Measurements from ENCODE around the gene MSI2. TPM values are rescaled to one million over a fixed set of nuclear protein-coding genes. Genes with fewer than 3 reads are reported as not detected.

The MSI2 gene
- total RNA-seq, 1 experiment from 2014 or later = 169 TPM

- peaks cover 92% of the 10 kb centered on the region for H3K4me1 ChIP-seq (ENCODE audit: low read length)
- H3K36me3 ChIP-seq (ENCODE audit: insufficient read depth, low read length) = no peaks in the 10 kb centered on the region
- H2AFZ ChIP-seq (ENCODE audit: low read length) = no peak overlapping the region
- H3K9me3 ChIP-seq (ENCODE audit: low read length) = no peaks in the 10 kb centered on the region
- DNase-seq = peak; percentile 71
- H4K20me1 ChIP-seq (ENCODE audit: insufficient read depth, low read depth, low read length) = no peaks in the 10 kb centered on the region
- peaks cover 90% of the 10 kb centered on the region for H3K79me2 ChIP-seq (ENCODE audit: low read length)
- peak overlapping the region; percentile 59 for H3K4me2 ChIP-seq (ENCODE audit: low read depth, low read length, poor library complexity, severe bottlenecking)
- peak overlapping the region; percentile 27 for H3K4me3 ChIP-seq (ENCODE audit: low read length)
- no peaks in the 10 kb centered on the region for H3K9me2 ChIP-seq (replicated peaks; ENCODE audit: insufficient read depth, low read length)
- H3K9ac ChIP-seq (ENCODE audit: low read length) = peak overlapping the region; percentile 56
- H3K27ac ChIP-seq (ENCODE audit: low read length) = peak overlapping the region; percentile 83
- no peaks in the 10 kb centered on the region for H3K27me3 ChIP-seq (ENCODE audit: low read length)
Observed at GRCh38 chr17:57466017-57466471, 209.7 kb downstream of the MSI2 start.

GRCh38 chr17:57466521-57466920 lies 210.2 kb downstream of the MSI2 start:
- peaks cover 92% of the 10 kb centered on the region for H3K4me1 ChIP-seq (ENCODE audit: low read length)

GRCh38 chr17:57467226-57467625 lies 210.9 kb downstream of the MSI2 start:
- no peaks in the 10 kb centered on the region for H3K27me3 ChIP-seq (ENCODE audit: low read length)
- H3K4me2 ChIP-seq (ENCODE audit: low read depth, low read length, poor library complexity, severe bottlenecking) = no peak overlapping the region
- no peak overlapping the region for H3K4me3 ChIP-seq (ENCODE audit: low read length)
- DNase-seq = no peak
- H4K20me1 ChIP-seq (ENCODE audit: insufficient read depth, low read depth, low read length) = no peaks in the 10 kb centered on the region
- H2AFZ ChIP-seq (ENCODE audit: low read length) = no peak overlapping the region
- H3K9me3 ChIP-seq (ENCODE audit: low read length) = no peaks in the 10 kb centered on the region
- H3K27ac ChIP-seq (ENCODE audit: low read length) = peak overlapping the region; percentile 83
- no peaks in the 10 kb centered on the region for H3K36me3 ChIP-seq (ENCODE audit: insufficient read depth, low read length)
- no peaks in the 10 kb centered on the region for H3K9me2 ChIP-seq (replicated peaks; ENCODE audit: insufficient read depth, low read length)
- peaks cover 92% of the 10 kb centered on the region for H3K4me1 ChIP-seq (ENCODE audit: low read length)
- peaks cover 89% of the 10 kb centered on the region for H3K79me2 ChIP-seq (ENCODE audit: low read length)
- H3K9ac ChIP-seq (ENCODE audit: low read length) = no peak overlapping the region

More at GRCh38 chr17:57466521-57466920, 210.2 kb downstream of the MSI2 start:
- H3K9me3 ChIP-seq (ENCODE audit: low read length) = no peaks in the 10 kb centered on the region
- no peak for DNase-seq
- no peak overlapping the region for H2AFZ ChIP-seq (ENCODE audit: low read length)
- H3K4me3 ChIP-seq (ENCODE audit: low read length) = no peak overlapping the region
- H3K36me3 ChIP-seq (ENCODE audit: insufficient read depth, low read length) = no peaks in the 10 kb centered on the region
- no peaks in the 10 kb centered on the region for H3K27me3 ChIP-seq (ENCODE audit: low read length)
- no peaks in the 10 kb centered on the region for H4K20me1 ChIP-seq (ENCODE audit: insufficient read depth, low read depth, low read length)
- peaks cover 89% of the 10 kb centered on the region for H3K79me2 ChIP-seq (ENCODE audit: low read length)
- peak overlapping the region; percentile 56 for H3K9ac ChIP-seq (ENCODE audit: low read length)
- no peaks in the 10 kb centered on the region for H3K9me2 ChIP-seq (replicated peaks; ENCODE audit: insufficient read depth, low read length)
- H3K27ac ChIP-seq (ENCODE audit: low read length) = peak overlapping the region; percentile 83
- peak overlapping the region; percentile 59 for H3K4me2 ChIP-seq (ENCODE audit: low read depth, low read length, poor library complexity, severe bottlenecking)

- Histone ChIP-seq H3K36me3 (ENCODE audit: insufficient read depth, low read length) (no peaks in the 10 kb centered on the region), H3K4me1 (ENCODE audit: low read length) (peaks cover 92% of the 10 kb centered on the region), H3K79me2 (ENCODE audit: low read length) (peaks cover 89% of the 10 kb centered on the region), H2AFZ (ENCODE audit: low read length) (no peak overlapping the region), H3K4me3 (ENCODE audit: low read length) (no peak overlapping the region), H4K20me1 (ENCODE audit: insufficient read depth, low read depth, low read length) (no peaks in the 10 kb centered on the region), H3K9me3 (ENCODE audit: low read length) (no peaks in the 10 kb centered on the region), H3K27ac (ENCODE audit: low read length) (peak overlapping the region; percentile 83), H3K9ac (ENCODE audit: low read length) (no peak overlapping the region), H3K9me2 (replicated peaks; ENCODE audit: insufficient read depth, low read length) (no peaks in the 10 kb centered on the region), H3K4me2 (ENCODE audit: low read depth, low read length, poor library complexity, severe bottlenecking) (no peak overlapping the region), H3K27me3 (ENCODE audit: low read length) (no peaks in the 10 kb centered on the region)
- no peak for DNase-seq
Observed at GRCh38 chr17:57467801-57468200, 211.5 kb downstream of the MSI2 start.

GRCh38 chr17:57468932-57469775 lies 212.8 kb downstream of the MSI2 start:
- Histone ChIP-seq H3K27me3 (ENCODE audit: low read length) (no peaks in the 10 kb centered on the region), H3K36me3 (ENCODE audit: insufficient read depth, low read length) (no peaks in the 10 kb centered on the region), H2AFZ (ENCODE audit: low read length) (no peak overlapping the region), H3K9me3 (ENCODE audit: low read length) (no peaks in the 10 kb centered on the region), H3K4me2 (ENCODE audit: low read depth, low read length, poor library complexity, severe bottlenecking) (no peak overlapping the region), H3K27ac (ENCODE audit: low read length) (peak overlapping the region; percentile 47), H3K9me2 (replicated peaks; ENCODE audit: insufficient read depth, low read length) (no peaks in the 10 kb centered on the region), H3K79me2 (ENCODE audit: low read length) (peaks cover 87% of the 10 kb centered on the region), H3K4me1 (ENCODE audit: low read length) (peaks cover 92% of the 10 kb centered on the region), H4K20me1 (ENCODE audit: insufficient read depth, low read depth, low read length) (no peaks in the 10 kb centered on the region), H3K4me3 (ENCODE audit: low read length) (no peak overlapping the region), H3K9ac (ENCODE audit: low read length) (no peak overlapping the region)
- no peak for DNase-seq

DNA sequence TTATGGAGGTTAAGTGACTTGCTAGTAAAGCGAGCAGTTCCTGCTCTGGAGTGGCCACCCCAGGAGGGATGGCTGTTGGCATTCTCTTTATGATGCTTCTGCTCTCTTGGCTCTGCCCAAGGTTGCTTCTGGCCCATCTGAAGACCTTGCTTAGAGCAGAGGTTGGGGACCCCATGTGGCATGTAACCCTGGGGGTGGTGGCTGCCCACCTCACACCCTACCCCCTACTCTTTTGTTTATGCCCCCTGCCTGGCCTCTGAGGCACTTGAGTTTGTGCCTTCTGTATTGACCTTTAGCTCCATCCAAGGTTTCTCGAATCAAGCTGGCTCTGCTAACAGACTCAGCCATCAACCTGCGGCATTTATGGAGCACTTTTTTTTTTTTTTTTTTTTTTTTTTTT lies 214.6 kb downstream of the MSI2 start:
- Histone ChIP-seq H3K4me3 (ENCODE audit: low read length) (no peak overlapping the region), H3K9me3 (ENCODE audit: low read length) (no peaks in the 10 kb centered on the region), H3K79me2 (ENCODE audit: low read length) (peaks cover 87% of the 10 kb centered on the region)

DNA sequence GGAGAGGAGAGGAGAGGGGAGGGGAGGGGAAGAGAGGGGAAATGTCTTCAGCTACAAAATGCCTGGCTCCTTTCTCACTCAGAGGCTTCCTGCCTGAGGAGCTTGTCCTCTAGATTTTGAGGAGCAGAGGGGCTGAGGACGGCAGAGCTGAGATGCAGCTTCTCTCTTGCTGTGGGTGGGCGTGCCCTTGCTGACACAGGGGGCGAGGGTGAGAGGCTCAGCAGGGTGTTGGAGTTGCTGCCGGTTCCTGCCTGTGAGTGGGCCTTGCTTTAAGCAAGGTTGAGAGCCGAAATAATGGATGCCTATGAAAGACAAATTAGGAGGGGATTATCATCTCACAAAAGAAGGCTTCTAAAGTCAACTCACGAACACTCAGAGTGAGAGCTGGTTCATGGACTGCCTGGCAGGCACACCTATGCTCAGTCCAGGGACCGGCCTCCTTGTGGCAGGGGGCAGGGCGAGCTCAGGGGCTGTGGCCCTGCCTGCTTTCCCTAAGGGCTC lies 215.6 kb downstream of the MSI2 start:
- no peaks in the 10 kb centered on the region for H3K36me3 ChIP-seq (ENCODE audit: insufficient read depth, low read length)
- peak overlapping the region; percentile 67 for H3K27ac ChIP-seq (ENCODE audit: low read length)
- no peaks in the 10 kb centered on the region for H3K9me2 ChIP-seq (replicated peaks; ENCODE audit: insufficient read depth, low read length)
- H3K4me1 ChIP-seq (ENCODE audit: low read length) = peaks cover 92% of the 10 kb centered on the region
- peaks cover 78% of the 10 kb centered on the region for H3K79me2 ChIP-seq (ENCODE audit: low read length)
- H2AFZ ChIP-seq (ENCODE audit: low read length) = no peak overlapping the region
- H4K20me1 ChIP-seq (ENCODE audit: insufficient read depth, low read depth, low read length) = no peaks in the 10 kb centered on the region
- no peak overlapping the region for H3K4me2 ChIP-seq (ENCODE audit: low read depth, low read length, poor library complexity, severe bottlenecking)
- H3K27me3 ChIP-seq (ENCODE audit: low read length) = no peaks in the 10 kb centered on the region
- H3K9ac ChIP-seq (ENCODE audit: low read length) = peak overlapping the region; percentile 22; the same call in 1 of the 2 replicates
- no peak overlapping the region for H3K4me3 ChIP-seq (ENCODE audit: low read length)
- DNase-seq = no peak
- H3K9me3 ChIP-seq (ENCODE audit: low read length) = no peaks in the 10 kb centered on the region

More for the DNA sequence above, 214.6 kb downstream of the MSI2 start:
- no peaks in the 10 kb centered on the region for H3K36me3 ChIP-seq (ENCODE audit: insufficient read depth, low read length)
- H3K4me1 ChIP-seq (ENCODE audit: low read length) = peaks cover 92% of the 10 kb centered on the region
- H3K4me2 ChIP-seq (ENCODE audit: low read depth, low read length, poor library complexity, severe bottlenecking) = no peak overlapping the region
- DNase-seq = no peak
- no peaks in the 10 kb centered on the region for H3K9me2 ChIP-seq (replicated peaks; ENCODE audit: insufficient read depth, low read length)
- no peaks in the 10 kb centered on the region for H3K27me3 ChIP-seq (ENCODE audit: low read length)
- peak overlapping the region; percentile 38; the same call in 1 of the 2 replicates for H3K27ac ChIP-seq (ENCODE audit: low read length)
- no peaks in the 10 kb centered on the region for H4K20me1 ChIP-seq (ENCODE audit: insufficient read depth, low read depth, low read length)
- H3K9ac ChIP-seq (ENCODE audit: low read length) = no peak overlapping the region
- no peak overlapping the region for H2AFZ ChIP-seq (ENCODE audit: low read length)

- no peak for DNase-seq
- H3K9me3 ChIP-seq (ENCODE audit: low read length) = no peaks in the 10 kb centered on the region
Observed at GRCh38 chr17:57475796-57476195, 219.5 kb downstream of the MSI2 start.

More at GRCh38 chr17:57475796-57476195, 219.5 kb downstream of the MSI2 start:
- H3K27me3 ChIP-seq (ENCODE audit: low read length) = no peaks in the 10 kb centered on the region
- H3K4me3 ChIP-seq (ENCODE audit: low read length) = peak overlapping the region; percentile 20; the same call in 1 of the 2 replicates
- H3K4me2 ChIP-seq (ENCODE audit: low read depth, low read length, poor library complexity, severe bottlenecking) = peak overlapping the region; percentile 64
- peaks cover 100% of the 10 kb centered on the region for H3K4me1 ChIP-seq (ENCODE audit: low read length)
- no peaks in the 10 kb centered on the region for H4K20me1 ChIP-seq (ENCODE audit: insufficient read depth, low read depth, low read length)
- H2AFZ ChIP-seq (ENCODE audit: low read length) = no peak overlapping the region
- H3K9me2 ChIP-seq (replicated peaks; ENCODE audit: insufficient read depth, low read length) = no peaks in the 10 kb centered on the region
- peak overlapping the region; percentile 97 for H3K27ac ChIP-seq (ENCODE audit: low read length)
- H3K79me2 ChIP-seq (ENCODE audit: low read length) = peaks cover 79% of the 10 kb centered on the region
- peak overlapping the region; percentile 68 for H3K9ac ChIP-seq (ENCODE audit: low read length)
- H3K36me3 ChIP-seq (ENCODE audit: insufficient read depth, low read length) = peaks cover 9% of the 10 kb centered on the region; the same call in 1 of the 2 replicates
